HG03460 (cell line): ENCODE results near the gene KRT24.
"Not testable (repeated sequence)": the region's sequence is repeated elsewhere in the genome, so short reads cannot be mapped to it uniquely, and the experiment has no call there.

Experiments
- ATAC-seq: cut with Tn5 transposase; IDR thresholded peaks from one replicate; pipeline ENCODE4 v1.9.1; 2021; ENCODE audit not compliant: unreplicated experiment

Gene KRT24

GRCh38 chr17:40703652-40704051 lies at the start of gene KRT24:
KRT24 (minus strand) TSS chr17:40703752; CDS start chr17:40703693, 59 bp downstream.
- no peak for ATAC-seq

DNA sequence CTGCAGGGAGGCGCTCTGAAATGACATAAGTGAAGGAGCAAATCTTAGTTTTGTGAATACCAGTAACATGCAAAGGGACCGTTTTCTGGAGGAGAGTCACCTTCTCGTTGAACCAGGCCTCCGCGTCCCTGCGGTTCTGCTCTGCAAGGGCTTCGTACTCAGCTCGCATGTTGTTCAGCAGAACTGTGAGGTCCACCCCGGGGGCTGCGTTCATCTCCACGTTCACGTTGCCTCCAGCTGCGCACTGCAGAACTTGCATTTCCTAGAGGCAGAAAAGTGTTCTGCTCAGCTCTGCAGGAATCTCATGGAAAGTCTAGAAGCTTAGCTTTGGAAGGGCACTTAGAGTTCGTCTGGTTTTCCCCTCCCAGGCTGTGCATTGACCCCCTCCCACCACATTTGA lies 47.5 kb upstream of the KRT24 start:
- no peak for ATAC-seq

DNA sequence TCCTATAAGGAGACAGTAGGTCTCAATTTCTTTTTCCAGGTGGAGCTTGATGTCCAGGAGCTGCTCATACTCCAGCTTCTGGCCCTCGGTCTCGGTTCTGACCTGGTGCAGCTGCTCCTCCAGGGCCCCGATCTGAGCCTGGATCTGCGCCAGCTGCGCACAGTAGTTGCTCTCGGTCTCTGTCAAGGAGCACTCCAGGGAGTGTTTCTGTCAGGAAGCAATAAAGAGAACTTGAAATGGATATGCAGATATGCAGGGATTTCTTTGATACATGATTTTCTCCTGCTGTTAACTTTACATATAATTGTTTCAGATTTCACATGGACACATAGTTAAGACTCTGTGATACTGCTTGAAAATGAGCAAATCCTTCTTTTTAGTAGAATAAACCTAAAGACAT lies 46.8 kb upstream of the KRT24 start:
- ATAC-seq, result no peak

- ATAC-seq, result not testable (repeated sequence)
These were observed 45.1 kb upstream of the KRT24 start for GRCh38 chr17:40748666-40749065.

DNA sequence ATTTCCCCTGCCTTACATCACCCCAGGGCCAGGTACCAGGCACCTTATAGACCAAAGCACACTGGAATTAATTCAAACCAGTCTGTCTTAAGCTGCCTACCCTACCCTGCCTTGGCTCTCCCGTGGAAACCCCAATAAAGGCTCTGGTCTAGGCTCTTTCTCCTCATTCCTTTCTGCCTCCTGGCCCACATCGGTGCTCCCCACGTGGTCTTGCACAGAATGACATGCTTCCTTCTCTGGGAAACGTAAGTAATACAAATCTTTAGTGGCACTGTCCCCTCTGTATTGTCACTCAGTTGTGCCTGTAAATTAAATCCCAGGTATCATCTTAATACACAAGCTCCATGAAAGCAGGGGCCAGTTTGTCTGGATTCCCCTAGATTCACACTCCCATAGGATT lies 35.0 kb upstream of the KRT24 start:
- ATAC-seq, result no peak

DNA sequence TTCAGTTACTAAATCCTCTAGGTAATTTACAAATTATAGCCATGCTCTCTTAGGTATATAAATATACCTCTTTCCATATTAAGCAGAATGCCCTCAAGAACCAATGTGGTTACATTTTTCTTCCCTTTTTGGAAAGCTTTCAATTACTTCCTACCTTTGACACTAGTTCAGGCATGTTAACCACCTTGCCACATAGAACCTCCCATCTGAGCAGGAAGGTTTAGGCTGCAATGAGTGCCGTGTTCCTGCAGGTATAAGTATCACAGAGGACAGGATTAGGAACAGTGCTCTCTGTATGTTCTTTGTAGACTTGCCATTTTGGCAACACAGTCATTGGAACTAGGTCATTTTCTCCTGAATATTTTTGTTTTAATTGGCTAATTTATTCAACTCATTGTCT lies 31.5 kb upstream of the KRT24 start:
- ATAC-seq, result no peak

GRCh38 chr17:40734018-40734417 lies 30.5 kb upstream of the KRT24 start:
- ATAC-seq, result no peak

- no peak for ATAC-seq
These were observed 27.4 kb upstream of the KRT24 start for GRCh38 chr17:40730970-40731369.

DNA sequence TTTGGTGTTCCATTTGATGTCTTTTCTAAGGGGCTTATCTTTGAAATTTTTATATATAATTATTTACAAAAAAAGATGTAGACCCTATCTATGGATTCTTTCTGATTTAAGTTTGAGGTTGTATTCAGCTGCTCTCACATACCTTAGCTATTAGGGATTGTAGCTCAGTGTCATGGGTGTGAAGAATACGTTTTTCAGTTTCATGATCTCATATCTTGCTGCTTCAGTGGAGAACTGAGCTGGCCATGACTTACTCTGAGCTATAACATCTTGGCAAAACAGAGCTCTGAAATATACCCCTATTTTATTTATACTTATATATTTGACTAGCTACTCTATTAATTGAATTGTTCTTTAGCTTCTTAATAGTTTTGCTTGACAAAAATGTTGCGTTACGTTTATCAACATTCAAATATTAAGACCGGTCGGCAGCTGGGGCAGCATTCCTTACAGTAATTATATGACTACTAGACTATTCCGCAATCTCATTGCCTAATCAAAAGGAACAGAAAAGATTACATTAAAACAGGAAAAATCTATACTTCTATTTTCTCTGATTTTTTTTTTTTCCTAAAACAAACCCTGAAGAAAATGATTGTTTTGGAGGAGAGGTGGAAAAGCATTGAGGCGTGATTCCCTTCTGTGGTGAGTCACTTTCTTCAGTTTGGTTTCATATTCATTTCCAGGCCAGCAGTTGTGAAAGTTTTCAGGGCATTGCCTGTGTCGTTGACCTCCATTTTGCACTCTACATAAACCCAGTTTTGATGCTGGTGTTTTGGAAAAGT lies 24.1 kb upstream of the KRT24 start:
- ATAC-seq, result no peak

DNA sequence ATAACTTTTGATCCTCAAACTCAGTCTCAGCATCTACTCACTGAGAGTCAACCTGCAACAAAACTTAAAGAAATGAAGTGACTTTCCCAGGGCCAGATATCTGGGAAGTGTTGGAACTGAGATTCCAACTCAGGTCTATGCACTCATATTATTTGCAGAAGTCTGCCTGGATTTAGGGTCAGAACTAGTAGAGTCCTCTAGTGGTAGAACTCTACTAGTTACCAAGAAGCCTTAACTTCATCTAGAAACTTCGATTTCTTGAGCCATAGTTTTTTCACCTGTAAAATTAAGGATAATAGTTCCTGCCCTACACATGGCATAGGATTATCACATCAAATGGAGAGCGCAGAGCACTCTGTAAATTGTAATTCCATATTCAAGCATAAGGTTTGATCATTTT lies 23.4 kb upstream of the KRT24 start:
- ATAC-seq, result no peak

DNA sequence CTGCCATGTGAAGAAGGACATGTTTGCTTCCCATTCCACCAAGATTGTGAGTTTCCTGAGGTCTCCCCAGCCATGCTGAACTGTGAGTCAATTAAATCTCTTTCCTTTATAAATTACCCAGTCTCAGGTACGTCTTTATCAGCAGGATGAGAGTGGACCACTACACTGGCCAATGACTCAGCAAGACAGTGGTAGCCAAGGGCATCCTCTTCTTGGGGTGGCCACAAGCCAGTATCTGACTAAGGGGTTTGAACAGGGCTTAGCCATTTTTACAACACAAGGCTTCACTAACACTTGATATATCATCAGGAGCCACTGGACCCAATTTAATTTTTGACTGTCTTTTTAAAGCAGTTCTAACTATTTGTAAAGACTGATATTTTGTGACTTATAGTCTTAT lies 21.1 kb upstream of the KRT24 start:
- ATAC-seq, result no peak

DNA sequence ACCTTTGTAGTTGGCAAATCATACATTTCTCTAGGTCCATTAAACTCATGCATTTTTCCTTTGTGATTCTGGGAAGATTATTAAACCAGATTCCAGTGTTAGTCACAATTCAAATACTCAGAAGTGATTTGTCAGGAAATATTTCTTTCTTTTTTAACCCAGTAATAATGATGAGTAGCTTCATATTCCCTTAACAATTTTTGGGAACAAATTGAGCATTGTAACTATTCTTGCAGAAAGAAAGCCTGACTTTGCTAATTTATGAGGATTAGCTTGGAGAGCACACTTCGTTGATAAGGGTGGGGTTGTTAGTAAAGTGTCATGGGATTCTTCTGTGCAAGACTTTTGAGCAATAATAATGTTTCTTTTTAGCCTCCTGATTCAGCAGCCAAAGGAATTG lies 18.7 kb upstream of the KRT24 start:
- no peak for ATAC-seq

DNA sequence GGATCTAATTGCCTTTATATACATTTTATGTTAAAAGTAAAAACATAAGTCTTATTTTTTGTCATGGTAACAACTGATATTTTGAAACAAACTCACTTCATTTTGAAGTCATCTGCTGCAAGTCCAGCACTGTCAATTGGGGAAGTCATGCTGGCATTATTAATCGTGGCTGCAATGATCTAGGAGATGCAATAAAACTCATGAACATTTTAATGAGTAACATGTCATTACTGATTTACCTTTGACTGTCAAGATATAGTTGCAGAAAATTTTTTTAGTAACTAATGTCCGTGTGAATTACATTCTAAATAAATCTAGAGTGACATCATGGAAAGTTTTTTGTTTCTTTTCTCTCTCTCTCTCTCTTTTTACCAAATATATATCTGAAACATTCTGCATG lies 17.3 kb upstream of the KRT24 start:
- ATAC-seq, result no peak

- no peak for ATAC-seq
These were observed 15.4 kb upstream of the KRT24 start for GRCh38 chr17:40718930-40719329.

GRCh38 chr17:40717776-40718175 lies 14.2 kb upstream of the KRT24 start:
- no peak for ATAC-seq

GRCh38 chr17:40714473-40714872 lies 10.9 kb upstream of the KRT24 start:
- no peak for ATAC-seq

DNA sequence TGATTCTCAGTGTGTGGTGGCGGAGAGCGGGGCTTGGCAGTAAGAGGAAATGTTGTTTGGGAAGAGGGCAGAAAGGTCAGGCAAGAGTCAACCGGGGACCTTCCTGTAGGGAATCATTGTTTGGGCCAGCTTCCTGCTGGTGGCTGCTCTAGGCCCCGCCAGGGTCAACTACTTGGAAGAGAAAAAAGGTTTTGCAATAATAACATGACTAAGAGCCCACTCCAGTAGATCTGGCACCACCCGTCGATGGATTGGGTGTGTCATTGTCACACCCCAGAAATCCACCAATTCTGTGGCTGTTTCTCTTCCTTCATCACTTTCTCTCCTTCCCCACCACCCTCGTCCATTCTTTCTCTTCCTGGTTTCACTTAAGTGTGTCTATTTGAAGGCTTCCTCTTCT lies 4.2 kb upstream of the KRT24 start:
- ATAC-seq, result no peak

DNA sequence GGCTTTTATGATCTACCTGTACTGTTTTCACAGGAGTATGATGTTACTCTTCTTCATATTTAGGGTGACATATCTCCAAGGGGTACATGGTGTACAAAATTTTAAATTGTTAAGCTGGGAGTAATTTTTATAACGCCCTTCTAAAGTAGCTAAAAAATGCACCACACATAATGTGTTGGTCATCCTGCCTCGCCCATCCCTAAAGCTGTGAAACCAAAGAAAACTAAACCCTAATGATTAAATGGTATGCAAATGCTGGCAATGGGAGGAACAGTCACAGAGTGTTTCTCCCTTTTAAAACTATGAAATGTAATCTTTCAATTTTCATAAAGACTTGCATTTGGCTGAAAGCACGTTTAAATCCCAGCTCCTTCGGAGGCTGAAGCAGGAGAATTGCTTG lies 2.0 kb upstream of the KRT24 start:
- no peak for ATAC-seq

- ATAC-seq, result no peak
These were observed 1.3 kb downstream of the KRT24 start for GRCh38 chr17:40702271-40702670.

DNA sequence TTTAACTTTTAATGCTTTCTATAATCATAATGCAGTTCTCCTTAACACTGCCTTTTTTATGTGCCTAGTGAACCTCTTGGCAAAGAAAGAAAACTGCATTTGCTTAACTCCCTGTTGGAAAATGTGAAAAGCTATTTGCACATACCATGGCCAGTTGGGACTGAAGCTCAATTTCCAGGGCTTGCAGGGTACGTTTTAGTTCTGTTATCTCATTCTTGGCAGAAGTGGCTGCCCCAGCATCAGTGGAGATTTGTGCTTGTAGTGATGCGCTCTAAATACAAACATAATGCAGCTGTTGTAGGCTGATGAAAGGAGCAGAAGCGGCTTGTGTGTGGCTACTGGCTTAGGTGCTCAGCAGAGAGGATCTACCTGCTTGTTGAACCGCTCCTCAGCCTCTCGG lies 3.7 kb downstream of the KRT24 start:
- no peak for ATAC-seq

DNA sequence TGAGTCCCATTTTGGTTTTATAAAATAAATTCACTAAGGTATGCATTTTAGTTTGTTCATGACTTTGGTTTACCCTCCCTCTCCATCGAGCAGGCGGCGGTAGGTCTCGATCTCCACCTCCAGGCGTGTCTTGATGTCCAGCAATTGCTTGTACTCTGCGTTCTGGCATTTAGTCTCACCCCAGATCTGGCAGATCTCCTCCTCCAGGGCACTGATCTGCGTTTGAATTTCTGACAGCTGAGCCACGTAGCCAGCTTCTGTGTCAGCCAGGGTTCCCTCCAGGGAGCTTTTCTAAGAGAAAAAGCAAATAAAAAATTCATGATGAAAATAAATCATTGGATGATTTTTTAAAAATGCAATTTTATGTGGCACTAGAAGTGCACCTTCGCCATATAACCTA lies 4.2 kb downstream of the KRT24 start:
- no peak for ATAC-seq

- no peak for ATAC-seq
These were observed 6.3 kb downstream of the KRT24 start for GRCh38 chr17:40697297-40697696.

GRCh38 chr17:40696651-40697072 lies 6.9 kb downstream of the KRT24 start:
- no peak for ATAC-seq
